ENCODE measurements around the gene IPCEF1.
A peak's percentile ranks its signal among the peaks of the same experiment; 100 is the strongest.

IPCEF1 gene

GRCh38 chr6:154397491-154398195 is 41.0 kb upstream of the IPCEF1 start:
- no peak overlapping the region for H3K27ac ChIP-seq
- no peak for TF ChIP-seq CTCF (conservative IDR thresholded peaks at IDR 0.05)

DNA sequence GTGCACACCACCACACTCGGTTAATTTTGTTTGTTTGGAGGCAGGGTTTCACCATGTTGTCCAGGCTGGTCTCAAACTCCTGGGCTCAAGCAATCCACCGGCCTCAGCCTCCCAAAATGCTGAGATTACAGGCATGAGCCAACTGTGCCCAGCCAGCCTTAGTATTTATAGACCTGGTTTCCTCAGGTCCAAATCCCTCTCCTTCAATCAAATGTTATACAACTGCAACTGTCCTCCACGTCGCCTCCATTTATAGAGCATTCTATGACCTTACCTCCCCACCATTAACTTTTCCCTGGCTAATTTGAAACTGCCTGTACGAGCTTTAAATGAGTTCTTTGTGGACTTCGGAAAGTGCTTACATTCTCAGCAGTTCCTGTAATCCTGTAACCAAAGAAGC is 39.3 kb upstream of the IPCEF1 start:
- no peak overlapping the region for H3K27ac ChIP-seq
- no peak for TF ChIP-seq CTCF (conservative IDR thresholded peaks at IDR 0.05)

DNA sequence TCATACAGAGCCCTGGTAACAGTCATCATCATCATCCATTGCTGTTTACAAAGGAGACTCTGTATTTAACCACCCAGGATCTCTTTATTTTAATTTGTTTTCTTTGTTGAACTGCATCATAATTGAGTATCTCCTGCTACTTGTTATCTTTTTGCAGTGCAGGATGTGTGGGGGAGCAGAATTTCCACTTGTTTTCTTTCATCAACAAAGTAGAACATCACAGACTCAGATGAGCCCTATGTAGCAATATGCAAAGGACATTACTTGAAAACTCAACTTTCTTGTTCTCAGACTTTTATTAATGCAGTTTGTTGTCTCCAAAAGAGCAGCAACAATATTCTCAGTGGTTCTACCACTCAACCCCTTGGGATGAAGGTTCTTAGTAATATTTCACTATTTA is 38.7 kb upstream of the IPCEF1 start:
- no peak overlapping the region for H3K27ac ChIP-seq
- TF ChIP-seq CTCF (conservative IDR thresholded peaks at IDR 0.05), result no peak

GRCh38 chr6:154394571-154394970 is 38.0 kb upstream of the IPCEF1 start:
- no peak overlapping the region for H3K27ac ChIP-seq
- TF ChIP-seq CTCF (conservative IDR thresholded peaks at IDR 0.05), result no peak

- no peak overlapping the region for H3K27ac ChIP-seq
- no peak for TF ChIP-seq CTCF (conservative IDR thresholded peaks at IDR 0.05)
Observed at GRCh38 chr6:154390034-154390433, 33.4 kb upstream of the IPCEF1 start.

DNA sequence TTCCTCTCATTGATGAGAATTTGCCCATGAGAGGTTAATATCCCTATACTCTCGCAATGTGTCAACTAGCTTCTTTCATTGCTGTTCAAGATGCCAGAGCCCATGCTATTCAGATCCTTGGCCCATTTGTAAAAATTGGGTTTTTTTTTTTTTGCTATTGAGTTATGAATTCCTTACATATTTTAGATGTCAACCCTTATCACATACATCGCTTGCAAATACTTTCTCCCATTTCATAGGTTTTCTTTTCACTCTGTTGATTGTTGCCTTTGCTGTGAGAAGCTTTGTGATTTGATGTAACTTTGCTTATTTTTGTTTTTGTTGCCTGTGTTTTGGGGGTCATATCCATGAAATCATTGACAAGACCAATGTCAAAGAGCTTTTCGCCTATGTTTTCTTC is 32.2 kb upstream of the IPCEF1 start:
- H3K27ac ChIP-seq, result peak overlapping the region; percentile 67
- TF ChIP-seq CTCF (conservative IDR thresholded peaks at IDR 0.05), result no peak

DNA sequence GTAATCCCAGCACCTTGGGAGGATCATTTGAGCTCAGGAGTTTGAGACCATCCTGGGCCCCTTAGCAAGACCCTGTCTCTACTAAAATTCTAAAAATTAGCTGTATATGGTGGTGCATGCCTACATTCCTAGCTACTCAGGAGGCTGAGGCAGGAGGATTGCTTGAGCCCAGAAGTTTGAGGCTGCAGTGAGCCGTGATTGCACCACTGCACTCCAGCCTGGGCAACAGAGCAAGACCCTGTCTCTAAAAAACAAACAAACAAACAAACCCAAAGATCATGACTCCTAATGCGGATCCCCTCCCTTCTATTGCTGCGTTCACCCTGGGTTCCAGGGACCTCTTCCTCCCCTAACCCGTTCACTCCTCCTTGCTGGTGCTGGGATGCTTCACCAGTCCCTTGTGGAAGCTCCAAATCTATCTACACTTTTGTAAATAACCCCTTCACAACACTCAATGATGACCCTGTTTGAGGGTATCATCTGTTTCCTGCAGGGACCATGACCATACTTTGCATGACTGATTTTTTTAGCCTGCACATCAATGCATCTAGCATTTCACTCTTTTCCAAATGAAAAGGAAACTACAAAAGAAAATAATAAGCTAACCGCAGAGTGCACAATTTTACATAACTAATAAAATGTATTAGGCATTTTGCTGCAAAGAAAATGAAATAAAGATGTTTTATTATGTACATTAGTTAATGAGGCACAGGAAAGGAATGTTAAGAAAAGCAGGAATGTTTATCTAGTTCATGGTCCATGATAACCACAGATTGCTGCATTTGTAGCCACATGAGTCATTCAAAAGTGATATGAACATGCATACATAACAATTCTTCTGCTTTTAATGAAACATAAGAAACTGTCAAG is 30.5 kb upstream of the IPCEF1 start:
- peak overlapping the region; percentile 67 for H3K27ac ChIP-seq
- no peak for TF ChIP-seq CTCF (conservative IDR thresholded peaks at IDR 0.05)

All from VCaP (cell line).